GM15510 (cell line): ENCODE data around the gene MAP7D3.

Experiments
- POLR2A ChIP-seq: IDR thresholded peaks from 3 replicates; pipeline ENCODE4 v1.6.1; 2011; ENCODE audit warnings: borderline replicate concordance; ENCODE audit not compliant: insufficient read length; ENCODE audit errors: extremely low read depth

The MAP7D3 gene

DNA sequence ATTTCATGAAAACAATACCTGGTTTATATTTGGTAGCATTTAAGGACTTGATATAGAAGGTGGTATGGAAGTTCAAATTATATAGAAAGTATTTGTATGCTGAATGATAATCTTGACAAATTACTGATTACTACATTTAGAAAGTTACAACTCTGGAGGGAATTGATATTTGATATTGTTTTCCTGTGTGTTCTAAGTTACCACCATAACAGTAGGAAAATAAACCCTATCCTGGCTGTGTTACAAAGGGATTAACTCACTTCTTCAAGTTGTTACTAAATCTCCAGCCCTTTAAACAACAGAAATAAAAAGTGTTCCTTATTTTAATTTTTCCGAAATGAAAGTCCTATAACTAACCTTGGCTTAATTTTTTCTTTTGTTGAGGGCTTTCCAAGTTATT lies 67.3 kb downstream of the MAP7D3 start:
- no peak for TF ChIP-seq POLR2A

DNA sequence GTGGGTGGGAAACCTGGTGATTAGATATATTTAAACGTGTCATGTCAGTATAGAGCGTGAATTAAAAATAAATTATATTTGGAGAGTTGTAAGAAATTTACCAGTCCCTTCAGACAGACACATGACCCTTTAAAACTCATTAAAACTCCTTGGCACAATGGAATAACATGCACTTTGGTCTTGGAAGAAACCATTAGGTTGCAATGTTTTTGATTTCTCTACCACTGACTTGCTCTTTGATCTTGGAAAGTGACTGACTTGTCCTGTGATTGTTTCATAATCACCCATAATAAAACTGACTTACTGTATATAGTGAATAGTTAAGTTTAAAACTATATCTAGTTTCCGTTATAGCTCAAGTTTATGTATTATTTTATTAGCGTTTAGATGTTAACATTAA lies 68.0 kb downstream of the MAP7D3 start:
- no peak for TF ChIP-seq POLR2A

- no peak for TF ChIP-seq POLR2A
These were observed 68.8 kb downstream of the MAP7D3 start for GRCh38 chrX:136182414-136182813.

DNA sequence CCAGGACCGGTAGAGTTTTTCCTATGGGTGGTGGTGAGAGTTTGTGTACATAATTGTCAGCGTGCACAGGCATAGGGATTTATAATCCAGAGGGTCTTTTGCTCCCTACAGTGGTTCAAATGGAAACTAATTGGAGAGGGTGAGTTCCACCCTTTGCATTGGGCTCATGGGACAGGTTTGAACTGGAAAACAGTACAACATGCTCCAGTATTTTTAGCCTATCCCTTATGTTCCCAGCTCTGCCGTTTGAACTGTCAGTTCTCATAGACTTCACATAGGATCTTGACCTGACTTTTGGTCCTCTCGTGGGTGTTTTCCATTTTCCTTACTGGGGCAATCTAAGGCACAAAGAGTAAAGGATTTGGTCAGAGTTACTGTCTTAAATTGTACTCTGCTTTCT lies 72.1 kb downstream of the MAP7D3 start:
- no peak for TF ChIP-seq POLR2A

- TF ChIP-seq POLR2A, result no peak
These were observed 74.8 kb downstream of the MAP7D3 start for GRCh38 chrX:136176399-136176825.

DNA sequence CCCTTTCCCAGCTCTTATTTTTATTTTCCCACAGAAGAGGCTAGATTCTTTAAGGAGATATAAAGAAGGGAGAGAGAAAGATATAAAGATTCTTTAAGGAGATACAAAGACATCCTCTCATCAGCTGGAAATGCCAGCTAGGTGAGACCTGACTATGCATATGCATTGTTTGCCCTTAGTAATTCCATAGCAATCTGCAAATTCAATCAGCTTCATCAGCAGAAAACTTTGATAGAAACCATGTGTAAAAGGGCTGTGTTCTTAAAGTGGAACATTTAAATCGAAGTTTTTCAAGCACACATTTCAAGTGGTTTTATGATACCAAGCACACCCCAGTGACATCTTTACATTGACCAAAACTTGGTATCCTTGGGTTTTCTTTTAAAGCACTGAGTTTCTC lies 79.8 kb downstream of the MAP7D3 start:
- TF ChIP-seq POLR2A, result no peak

DNA sequence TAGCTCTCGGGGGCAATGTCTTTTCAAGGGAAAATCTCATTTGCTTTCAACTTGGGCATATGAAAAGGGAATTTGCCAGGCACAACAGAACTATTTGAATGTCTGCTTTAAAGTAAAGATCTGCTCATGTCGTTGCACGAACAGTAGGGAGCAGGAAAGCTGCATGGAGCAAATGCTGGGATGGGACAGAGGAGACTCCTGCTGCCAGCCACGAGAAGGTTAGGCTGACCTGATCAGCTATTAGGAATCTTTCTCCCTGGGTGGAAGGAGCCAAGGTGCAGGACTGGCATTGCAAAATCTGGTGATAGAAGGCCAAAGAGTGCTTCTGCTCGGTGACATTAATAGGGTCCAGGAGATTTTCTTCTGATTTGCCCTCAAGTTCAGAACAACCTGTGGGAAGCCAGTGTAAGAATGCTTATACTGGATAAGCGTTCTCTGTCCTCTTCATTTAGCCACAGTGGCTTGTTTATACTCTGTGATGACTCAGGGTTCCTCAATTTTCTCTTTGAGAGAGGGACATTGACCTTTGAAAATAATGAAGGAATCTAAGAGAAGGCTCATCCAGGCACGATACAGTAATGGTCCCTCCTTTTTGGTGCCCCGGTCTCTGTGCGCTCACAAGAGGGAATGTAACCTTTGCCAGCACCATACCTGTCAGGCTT lies 80.9 kb downstream of the MAP7D3 start:
- no peak for TF ChIP-seq POLR2A

- TF ChIP-seq POLR2A, result no peak
These were observed 82.1 kb downstream of the MAP7D3 start for GRCh38 chrX:136168929-136169735.

- TF ChIP-seq POLR2A, result no peak
These were observed 84.9 kb downstream of the MAP7D3 start for GRCh38 chrX:136166221-136166855.

DNA sequence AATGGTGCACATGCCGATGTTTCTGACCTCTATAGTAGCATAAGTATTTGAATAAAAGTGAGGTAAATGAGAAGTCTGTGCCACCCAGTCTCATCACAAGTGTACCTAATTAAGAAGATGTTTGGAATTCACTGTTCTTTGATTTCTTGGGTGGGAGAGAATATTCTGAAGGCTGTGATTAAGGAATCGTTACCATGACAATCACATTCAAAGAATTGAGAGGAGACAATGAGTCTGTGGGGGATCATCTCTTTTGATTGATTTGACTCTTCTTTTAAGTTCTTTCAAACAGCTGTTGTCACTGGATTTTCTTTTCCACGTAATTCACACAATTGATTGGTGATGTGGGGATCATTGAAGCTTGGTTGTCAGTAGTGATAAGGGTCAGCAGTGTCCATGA lies 85.8 kb downstream of the MAP7D3 start:
- no peak for TF ChIP-seq POLR2A

- no peak for TF ChIP-seq POLR2A
These were observed 87.5 kb downstream of the MAP7D3 start for GRCh38 chrX:136163689-136164088.
